Prostate gland (tissue), 2 donors: ENCODE measurements around the gene PEX6. TPM values are rescaled to one million over a fixed set of nuclear protein-coding genes. Genes with fewer than 3 reads are reported as not detected.

Source experiments
- DNase-seq: peaks from one replicate; pipeline ENCODE4 v3.0.0-alpha.2; 2019; ENCODE audit warnings: low spot score
- H3K27ac ChIP-seq, 2 donors: fragments of 200-600 bp; sonication (generic); 2 replicates each; pipeline ENCODE4 v1.5.1; 2017 to 2019
- H3K27me3 ChIP-seq: fragments of 200-600 bp; sonication (generic); replicated peaks from 2 replicates; pipeline ENCODE4 v1.5.1; 2019; ENCODE audit not compliant: insufficient read depth
- H3K36me3 ChIP-seq, 2 donors: fragments of 200-600 bp; sonication (generic); 1 replicate in 1 of 2; 2 replicates in 1 of 2; pipeline versions ENCODE4 v1.5.1 to v1.8.1; 2017 to 2019
- H3K4me1 ChIP-seq: fragments of 200-600 bp; sonication (generic); replicated peaks from 2 replicates; pipeline ENCODE4 v1.5.1; 2019
- H3K4me3 ChIP-seq, 2 donors: fragments of 200-600 bp; sonication (generic); 2 replicates each; pipeline ENCODE4 v1.5.1; 2017 to 2019
- H3K9me3 ChIP-seq: fragments of 200-600 bp; sonication (generic); 2 replicates; pipeline ENCODE4 v1.5.1; 2017
- CTCF ChIP-seq, 4 experiments: fragments of 200-600 bp in 2 of 4; fragments of 450-650 bp in 2 of 4; sonication (generic) in 2 of 4; IDR thresholded peaks; 1 replicate in 3 of 4; 2 replicates in 1 of 4; pipeline ENCODE4 v1.5.1; 2016 to 2019; ENCODE audit warnings: antibody characterized with exemption in 4 of 4, mild to moderate bottlenecking in 2 of 4, moderate library complexity in 2 of 4
- POLR2A ChIP-seq: fragments of 450-650 bp; IDR thresholded peaks from one replicate; pipeline ENCODE4 v1.6.1; 2016; ENCODE audit warnings: antibody characterized with exemption, mild to moderate bottlenecking
- POLR2AphosphoS5 ChIP-seq: sonication (generic); formaldehyde crosslinking; IDR thresholded peaks from one replicate; pipeline ENCODE4 v1.6.1; 2017; ENCODE audit warnings: antibody characterized with exemption
- WGBS: methylation state at CpG from one replicate; pipeline ENCODE4 v1.1.5; 2018; 5-methylcytosine and 5-hydroxymethylcytosine counted together
- intact Hi-C: fragments of 100-400 bp; cut with DNase I; formaldehyde crosslinking; loops from one replicate; pipeline ENCODE4 v1.14.2; 2022
- total RNA-seq, 2 donors: library from RNA; depleted of rRNA; stranded (reverse); fragments of >200 nt; gene quantifications; one replicate each; pipeline ENCODE4 v1.1.0, GENCODE V29; 2016

PEX6 gene
- total RNA-seq, 2 donors from 2014 or later, result 23.9 to 57.9 TPM

DNA sequence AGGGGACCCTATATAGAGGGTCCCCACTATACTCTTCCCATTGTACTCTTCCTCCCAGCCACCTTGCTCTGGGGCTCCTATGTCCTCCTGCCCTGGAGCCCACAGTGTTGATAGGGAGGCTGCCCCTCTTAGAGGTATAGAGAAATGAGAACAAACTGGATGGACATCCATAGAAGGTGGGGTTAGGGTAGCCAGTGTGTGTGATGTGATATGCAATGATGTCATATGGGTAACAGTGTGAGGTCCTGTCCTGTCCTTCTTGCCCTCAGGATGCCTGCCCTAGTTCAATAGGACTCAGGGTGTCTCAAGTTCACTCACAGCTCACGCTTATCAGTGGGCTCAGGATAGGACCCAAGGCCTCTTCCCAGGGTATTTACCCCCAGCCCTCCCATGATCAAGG is 62.7 kb downstream of the PEX6 start:
- Histone ChIP-seq H3K27me3 (no peaks in the 10 kb centered on the region), H3K27ac (no peak overlapping the region), H3K36me3 (no peaks in the 10 kb centered on the region), H3K4me1 (no peaks in the 10 kb centered on the region), H3K9me3 (no peaks in the 10 kb centered on the region), H3K4me3 (no peak overlapping the region)
- intact Hi-C loops, result no loop called here
- 92% methylated on average over 1 of the region's 1 CpG for WGBS
- no peak for DNase-seq
- TF ChIP-seq CTCF (IDR thresholded peaks at IDR 0.05), result no peak

DNA sequence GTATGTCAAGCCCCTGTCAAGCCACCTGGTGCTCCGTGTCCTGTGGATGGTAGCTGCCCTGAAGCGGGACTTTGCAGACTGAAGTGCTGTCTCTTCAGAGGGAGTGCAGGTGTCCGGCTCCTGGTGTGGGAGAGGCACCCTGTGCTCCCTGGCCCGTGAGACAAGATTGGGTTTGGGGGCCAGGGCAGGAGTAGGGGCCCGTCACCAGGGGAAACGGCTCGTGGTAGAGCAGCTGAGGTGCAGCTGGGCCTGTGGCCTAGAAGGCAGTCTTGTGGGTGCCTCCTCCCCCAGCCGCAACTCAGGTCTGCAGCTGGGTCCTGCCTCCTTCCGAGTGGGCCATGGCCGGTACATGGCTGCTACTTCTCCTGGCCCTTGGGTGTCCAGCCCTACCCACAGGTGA is 63.2 kb downstream of the PEX6 start, which contains the start of gene PTCRA:
Gene PTCRA, plus strand, starts transcription at position 322 of the 400 bp plus-strand sequence. Its CDS starts 17 bp downstream, at position 339.
- H3K27ac ChIP-seq, result no peak within 1 kb of the TSS
- intact Hi-C loops, result no loop called here
- WGBS, result 82% methylated on average over 10 of the region's 10 CpGs
- no peak for DNase-seq
- H3K4me3 ChIP-seq, result no peak within 1 kb of the TSS
- no peaks in the 10 kb centered on the region for H3K4me1 ChIP-seq
- no peaks in the 10 kb centered on the region for H3K27me3 ChIP-seq
- TF ChIP-seq POLR2A (no peak), CTCF (IDR thresholded peaks at IDR 0.05) (no peak), POLR2AphosphoS5 (no peak)
- H3K9me3 ChIP-seq, result no peaks in the 10 kb centered on the region
- H3K36me3 ChIP-seq, result no peaks in the 10 kb centered on the region

GRCh38 chr6:42914546-42914945 is 64.4 kb downstream of the PEX6 start:
- no peak for TF ChIP-seq CTCF (IDR thresholded peaks at IDR 0.05)
- no peak for TF ChIP-seq POLR2AphosphoS5
- no peak for TF ChIP-seq POLR2A
- Histone ChIP-seq H3K4me3 (no peak overlapping the region), H3K27me3 (no peaks in the 10 kb centered on the region), H3K36me3 (no peaks in the 10 kb centered on the region), H3K9me3 (no peaks in the 10 kb centered on the region), H3K4me1 (no peaks in the 10 kb centered on the region), H3K27ac (no peak overlapping the region)
- intact Hi-C loops, result no loop called here
- 53% methylated on average over 4 of the region's 4 CpGs for WGBS
- no peak for DNase-seq

Other genes starting within 250 kb of the PEX6 start
- 10 to 100 TPM; 43.4 to 59.8 TPM for gene TBCC, start 233.1 kb downstream of the PEX6 start, total RNA-seq
- gene BICRAL, start 197.1 kb downstream of the PEX6 start, total RNA-seq, result 10 to 100 TPM; 21.0 to 26.2 TPM
- gene RPL7L1, start 99.6 kb downstream of the PEX6 start, total RNA-seq, result 10 to 100 TPM; 79.0 to 79.8 TPM
- not detected for gene PTCRA, start 63.1 kb downstream of the PEX6 start, total RNA-seq
- gene CNPY3, start 49.7 kb downstream of the PEX6 start, total RNA-seq, result 10 to 100 TPM; 52.3 to 68.5 TPM
- 10 to 100 TPM; 14.7 to 85.9 TPM for gene GNMT, start 18.4 kb downstream of the PEX6 start, total RNA-seq
- 10 to 100 TPM; 55.1 to 95.9 TPM for gene PPP2R5D, start 5.4 kb upstream of the PEX6 start, total RNA-seq
- gene MEA1, start 34.8 kb upstream of the PEX6 start, total RNA-seq, result 10 to 100 TPM; 67.9 to 95.9 TPM
- gene KLHDC3, start 35.1 kb upstream of the PEX6 start, total RNA-seq, result 100 to 1,000 TPM; 138 to 148 TPM
- 10 to 100 TPM; 45.1 to 50.8 TPM for gene RRP36, start 42.4 kb upstream of the PEX6 start, total RNA-seq
- gene CUL7, start 74.7 kb upstream of the PEX6 start, total RNA-seq, result 10 to 100 TPM; 18.6 to 30.4 TPM
- gene MRPL2, start 80.3 kb upstream of the PEX6 start, total RNA-seq, result 10 to 100 TPM; 19.1 to 52.3 TPM
- gene KLC4, start 80.5 kb upstream of the PEX6 start, total RNA-seq, result 10 to 100 TPM; 27.3 to 41.2 TPM
- gene PTK7, start 97.1 kb upstream of the PEX6 start, total RNA-seq, result 10 to 100 TPM; 83.3 to 85.2 TPM
- gene SRF, start 192.1 kb upstream of the PEX6 start, total RNA-seq, result 10 to 100 TPM; 40.5 to 56.3 TPM
- 10 to 100 TPM; 22.9 to 87.0 TPM for gene CUL9, start 203.0 kb upstream of the PEX6 start, total RNA-seq